ENCODE results near the gene RNF214. TPM values are rescaled to one million over a fixed set of nuclear protein-coding genes. Genes with fewer than 3 reads are reported as not detected.

RNF214 gene
- total and polyA plus RNA-seq, 2 donors (not counting 1 experiment from before 2014, with no cell fraction given): 12.1 to 13.4 TPM

DNA sequence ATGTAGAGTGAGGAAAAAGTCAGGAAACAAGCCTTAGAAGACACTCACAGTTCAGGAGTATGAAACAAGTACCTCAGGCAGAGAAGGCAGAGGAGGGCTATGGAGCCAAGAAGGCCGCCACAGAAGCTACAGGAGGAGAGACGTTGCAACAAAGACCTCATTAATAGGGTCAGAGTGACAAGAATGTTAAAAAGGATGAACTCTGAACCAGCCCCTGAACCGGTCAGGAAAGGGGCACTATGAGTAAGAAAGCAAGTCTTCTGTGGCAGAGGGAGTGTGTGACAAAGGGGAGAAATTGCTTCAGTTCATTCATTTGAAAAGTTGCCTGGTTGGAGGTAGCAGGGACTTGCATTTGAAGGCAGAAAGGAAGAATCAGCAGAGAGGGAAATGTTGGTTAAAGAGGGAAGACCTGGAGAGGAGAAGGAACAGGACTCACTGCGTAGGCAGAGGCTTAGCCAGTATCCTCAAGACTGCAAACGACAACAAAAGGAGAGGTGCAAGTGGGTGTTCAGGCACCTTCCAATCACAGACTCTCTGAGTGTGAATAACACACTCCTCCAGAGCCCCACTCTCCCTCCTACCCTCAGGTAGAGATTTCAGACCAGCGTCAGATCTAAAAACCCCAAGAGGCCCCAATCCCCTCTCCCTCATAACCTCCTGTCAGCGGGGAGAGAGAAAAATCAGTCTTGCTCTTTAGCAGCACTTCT is 17.9 kb upstream of the RNF214 start:
- no peak for DNase-seq (ENCODE audit: low read depth in 2 of 2)
- no peaks in the 10 kb centered on the region for H3K27me3 ChIP-seq (ENCODE audit: control insufficient read depth, insufficient read depth, low read length)
- H2AFZ ChIP-seq (ENCODE audit: low read length): no peak overlapping the region
- H3K4me1 ChIP-seq (ENCODE audit: control insufficient read depth, extremely low read depth, insufficient read depth, low read length): peaks cover 28% of the 10 kb centered on the region
- H3K4me2 ChIP-seq (ENCODE audit: extremely low read depth, insufficient read depth, low read length): no peak overlapping the region
- no peak for TF ChIP-seq EZH2 (IDR thresholded peaks at IDR 0.05; ENCODE audit: low read length, missing control alignments)
- TF ChIP-seq, protein P1, sequence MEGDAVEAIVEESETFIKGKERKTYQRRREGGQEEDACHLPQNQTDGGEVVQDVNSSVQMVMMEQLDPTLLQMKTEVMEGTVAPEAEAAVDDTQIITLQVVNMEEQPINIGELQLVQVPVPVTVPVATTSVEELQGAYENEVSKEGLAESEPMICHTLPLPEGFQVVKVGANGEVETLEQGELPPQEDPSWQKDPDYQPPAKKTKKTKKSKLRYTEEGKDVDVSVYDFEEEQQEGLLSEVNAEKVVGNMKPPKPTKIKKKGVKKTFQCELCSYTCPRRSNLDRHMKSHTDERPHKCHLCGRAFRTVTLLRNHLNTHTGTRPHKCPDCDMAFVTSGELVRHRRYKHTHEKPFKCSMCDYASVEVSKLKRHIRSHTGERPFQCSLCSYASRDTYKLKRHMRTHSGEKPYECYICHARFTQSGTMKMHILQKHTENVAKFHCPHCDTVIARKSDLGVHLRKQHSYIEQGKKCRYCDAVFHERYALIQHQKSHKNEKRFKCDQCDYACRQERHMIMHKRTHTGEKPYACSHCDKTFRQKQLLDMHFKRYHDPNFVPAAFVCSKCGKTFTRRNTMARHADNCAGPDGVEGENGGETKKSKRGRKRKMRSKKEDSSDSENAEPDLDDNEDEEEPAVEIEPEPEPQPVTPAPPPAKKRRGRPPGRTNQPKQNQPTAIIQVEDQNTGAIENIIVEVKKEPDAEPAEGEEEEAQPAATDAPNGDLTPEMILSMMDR (conservative IDR thresholded peaks at IDR 0.05 in 1 of 2, IDR thresholded peaks at IDR 0.05 in 1 of 2; ENCODE audit: low read depth in 1 of 2, low read length in 2 of 2): no peak
- no peaks in the 10 kb centered on the region for H3K79me2 ChIP-seq (ENCODE audit: control insufficient read depth, insufficient read depth, low read length)
- no peak overlapping the region for H3K4me3 ChIP-seq (replicated peaks in 1 of 4; ENCODE audit: control extremely low read depth in 1 of 4, insufficient read depth in 1 of 4, low read depth in 3 of 4, low read length in 4 of 4)
- no peak overlapping the region for H3K27ac ChIP-seq (ENCODE audit: insufficient read depth, low read length)
- no peak overlapping the region for H3K9ac ChIP-seq (ENCODE audit: insufficient read depth, low read length)
- peaks cover 5% of the 10 kb centered on the region for H3K36me3 ChIP-seq (ENCODE audit: control insufficient read depth, insufficient read depth, low read length)
- no peaks in the 10 kb centered on the region for H3K9me3 ChIP-seq (ENCODE audit: control insufficient read depth, insufficient read depth, low read depth, low read length)
- H4K20me1 ChIP-seq (ENCODE audit: control insufficient read depth, extremely low read depth, insufficient read depth, low read length): no peaks in the 10 kb centered on the region

DNA sequence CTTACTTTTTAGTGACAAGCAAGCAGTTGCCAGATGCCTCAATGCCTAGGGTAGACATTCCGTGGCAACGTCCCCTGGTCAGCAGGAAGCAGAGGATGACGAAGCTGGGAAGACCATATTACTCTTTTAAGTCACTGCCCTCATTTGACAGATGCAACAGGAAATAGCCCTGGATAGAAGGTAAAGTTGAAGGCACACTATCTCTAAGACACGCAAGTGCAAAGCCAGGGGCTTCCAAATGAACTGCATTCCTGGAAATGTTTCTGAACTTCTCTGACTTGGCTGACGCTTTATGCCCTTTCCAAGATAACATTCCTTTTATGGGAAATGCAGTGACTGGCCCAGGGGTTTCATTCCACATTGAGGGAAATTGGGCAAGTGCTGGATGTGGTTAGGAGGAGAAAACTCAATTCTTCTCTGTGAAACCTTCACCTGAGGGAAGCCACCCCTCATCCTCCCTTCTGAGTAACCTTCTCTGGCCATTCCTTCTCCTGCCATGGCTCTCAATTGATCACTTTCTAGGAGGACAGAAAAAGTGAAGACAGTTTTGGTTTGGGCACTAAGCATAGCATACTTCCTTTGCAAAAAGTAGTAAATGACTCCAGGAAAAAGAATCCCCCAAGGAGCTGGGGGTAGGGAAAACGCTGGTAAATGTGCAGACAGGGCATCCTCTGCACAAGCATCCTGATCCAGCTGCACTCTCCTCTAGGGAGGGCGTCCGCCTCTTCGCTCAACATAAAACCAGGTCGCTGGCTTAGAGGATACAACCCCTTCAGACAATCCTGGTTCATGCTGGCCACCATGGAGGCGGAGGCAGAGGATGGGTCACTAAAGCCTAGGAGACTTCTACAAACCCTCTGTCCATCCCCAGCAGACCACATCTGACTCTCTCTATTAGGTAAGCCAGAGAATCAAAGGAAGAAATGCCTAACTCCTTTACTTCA is 15.1 kb upstream of the RNF214 start:
- DNase-seq (ENCODE audit: low read depth in 2 of 2): peak; percentile 70 to 95
- peaks cover 39% of the 10 kb centered on the region for H3K4me1 ChIP-seq (ENCODE audit: control insufficient read depth, extremely low read depth, insufficient read depth, low read length)

More for the DNA sequence above, 15.1 kb upstream of the RNF214 start:
- TF ChIP-seq EZH2 (IDR thresholded peaks at IDR 0.05; ENCODE audit: low read length, missing control alignments): no peak
- TF ChIP-seq, protein P1 (conservative IDR thresholded peaks at IDR 0.05 in 1 of 2, IDR thresholded peaks at IDR 0.05 in 1 of 2; ENCODE audit: low read depth in 1 of 2, low read length in 2 of 2): no peak
- peak overlapping the region; percentile 85 for H3K27ac ChIP-seq (ENCODE audit: insufficient read depth, low read length)
- peak overlapping the region; percentile 33 for H3K4me2 ChIP-seq (ENCODE audit: extremely low read depth, insufficient read depth, low read length)
- no peaks in the 10 kb centered on the region for H3K9me3 ChIP-seq (ENCODE audit: control insufficient read depth, insufficient read depth, low read depth, low read length)
- H4K20me1 ChIP-seq (ENCODE audit: control insufficient read depth, extremely low read depth, insufficient read depth, low read length): no peaks in the 10 kb centered on the region
- H3K4me3 ChIP-seq (replicated peaks in 1 of 4; ENCODE audit: control extremely low read depth in 1 of 4, insufficient read depth in 1 of 4, low read depth in 3 of 4, low read length in 4 of 4): no peak overlapping the region
- H3K36me3 ChIP-seq (ENCODE audit: control insufficient read depth, insufficient read depth, low read length): peaks cover 5% of the 10 kb centered on the region
- no peaks in the 10 kb centered on the region for H3K27me3 ChIP-seq (ENCODE audit: control insufficient read depth, insufficient read depth, low read length)
- no peak overlapping the region for H2AFZ ChIP-seq (ENCODE audit: low read length)
- no peaks in the 10 kb centered on the region for H3K79me2 ChIP-seq (ENCODE audit: control insufficient read depth, insufficient read depth, low read length)
- H3K9ac ChIP-seq (ENCODE audit: insufficient read depth, low read length): no peak overlapping the region
